HG03108 (cell line): Measurements from ENCODE around the gene CDKL5.
"Not testable (repeated sequence)": the region's sequence is repeated elsewhere in the genome, so short reads cannot be mapped to it uniquely, and the experiment has no call there.

Experiments
- ATAC-seq: cut with Tn5 transposase; IDR thresholded peaks from one replicate; pipeline ENCODE4 v1.9.1; 2021; ENCODE audit warnings: moderate library complexity; ENCODE audit not compliant: unreplicated experiment

The CDKL5 gene

DNA sequence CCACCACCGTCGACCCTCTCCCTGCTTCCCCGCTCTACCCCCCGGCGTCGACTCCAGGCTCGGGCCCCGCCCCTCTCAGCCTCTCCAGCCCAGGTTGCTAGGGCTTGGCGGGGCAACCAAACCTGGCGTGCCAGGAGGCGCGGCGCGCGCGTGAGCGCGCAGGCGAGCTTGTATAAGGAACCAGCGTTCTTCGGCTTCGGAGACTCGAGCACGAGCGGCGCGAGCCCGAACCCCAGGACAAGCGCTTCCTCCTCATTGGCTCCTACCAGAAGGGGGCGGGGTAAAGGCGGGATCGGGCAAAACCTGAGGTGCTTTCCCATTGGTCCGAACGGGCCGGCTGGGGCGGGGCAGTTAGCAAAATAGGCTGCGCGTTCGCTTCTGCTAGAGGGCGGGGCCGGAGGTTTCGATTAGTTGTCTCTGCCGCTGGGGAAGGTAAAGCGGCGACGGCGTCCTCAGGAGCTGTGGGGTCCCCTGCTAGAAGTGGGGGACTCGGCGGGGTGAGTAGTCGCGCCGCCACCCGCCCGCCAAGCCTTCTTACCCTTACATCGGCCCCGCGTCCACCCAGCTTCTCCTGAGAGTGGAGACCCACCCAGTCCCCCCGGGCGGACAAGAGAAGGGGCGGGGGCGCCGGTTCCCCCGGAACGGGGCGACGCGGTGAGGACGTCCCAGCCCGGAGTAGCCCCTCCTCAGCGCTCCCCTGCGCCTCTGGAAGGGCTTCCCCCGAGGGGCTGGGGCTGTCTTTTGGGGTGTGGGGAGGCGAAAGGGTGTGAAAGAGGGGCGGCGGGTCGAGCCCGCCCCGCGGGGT lies at the start of gene CDKL5:
Gene CDKL5, plus strand, starts transcription at position 410 of the 805 bp plus-strand sequence. CDS start 81,489 bp downstream, outside the sequence.
- peak; percentile 96 for ATAC-seq

DNA sequence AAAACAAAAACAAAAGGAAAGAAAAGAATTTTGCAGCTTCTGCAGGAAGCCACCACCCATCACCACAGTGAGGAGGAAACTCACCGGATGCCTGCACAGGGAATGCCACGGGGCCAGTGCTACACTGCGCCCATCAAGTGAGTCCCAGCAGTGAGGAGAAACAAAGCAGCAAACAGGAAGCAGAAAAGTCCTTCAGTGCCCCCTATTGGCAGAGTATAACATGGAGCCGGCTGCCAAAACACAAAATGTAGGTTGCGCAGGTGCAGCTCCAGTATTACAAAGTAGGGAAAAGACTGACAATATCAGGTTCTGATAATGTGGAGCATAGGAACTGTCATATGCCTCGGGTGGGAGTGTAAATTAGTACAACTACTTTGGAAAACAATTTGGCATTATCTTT lies 47.6 kb upstream of the CDKL5 start:
- no peak for ATAC-seq

DNA sequence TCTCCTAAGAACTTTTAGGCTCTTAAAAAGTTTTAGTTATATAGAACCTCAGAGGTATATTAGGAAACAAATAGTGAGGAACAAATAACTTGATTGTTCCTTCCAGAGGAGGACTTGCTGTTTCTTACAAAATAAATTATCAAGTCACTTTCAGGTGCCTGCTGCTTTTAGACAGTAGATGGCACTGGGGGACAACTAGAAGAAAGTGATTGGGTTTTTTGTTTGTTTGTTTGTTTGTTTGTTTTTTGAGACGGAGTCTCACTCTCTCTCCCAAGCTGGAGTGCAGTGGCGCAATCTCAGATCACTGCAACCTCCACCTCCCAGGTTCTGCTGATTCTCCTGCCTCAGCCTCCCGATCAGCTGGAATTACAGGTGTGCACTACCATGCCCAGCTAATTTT lies 35.4 kb upstream of the CDKL5 start:
- ATAC-seq = no peak

DNA sequence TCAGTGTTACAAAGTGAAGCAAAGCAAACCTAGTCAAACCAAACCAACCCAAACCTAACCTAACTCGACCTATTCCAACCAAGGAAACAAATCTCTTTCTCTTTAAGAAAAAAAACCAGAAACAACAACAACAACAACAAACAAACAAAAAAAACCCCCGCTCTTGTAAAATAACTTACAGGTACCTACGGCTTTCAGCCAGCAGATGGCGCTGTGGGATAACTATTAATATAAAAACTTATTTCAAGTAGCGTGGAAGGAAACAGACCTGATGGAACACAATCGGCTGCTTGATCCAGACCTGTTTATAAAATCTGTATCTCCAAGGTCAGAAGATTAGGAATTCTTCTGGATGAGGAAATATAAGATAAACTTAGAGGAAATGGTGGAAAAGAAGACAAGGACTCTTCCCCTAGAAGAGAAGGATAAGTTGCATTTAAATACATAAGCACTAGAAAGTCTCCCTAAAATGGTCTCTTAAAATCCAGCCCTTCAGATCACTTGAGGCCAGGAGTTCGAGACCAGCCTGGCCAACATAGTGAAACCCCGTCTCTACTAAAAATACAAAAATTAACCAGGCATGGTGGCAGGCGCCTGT lies 34.4 kb upstream of the CDKL5 start:
- ATAC-seq = no peak

DNA sequence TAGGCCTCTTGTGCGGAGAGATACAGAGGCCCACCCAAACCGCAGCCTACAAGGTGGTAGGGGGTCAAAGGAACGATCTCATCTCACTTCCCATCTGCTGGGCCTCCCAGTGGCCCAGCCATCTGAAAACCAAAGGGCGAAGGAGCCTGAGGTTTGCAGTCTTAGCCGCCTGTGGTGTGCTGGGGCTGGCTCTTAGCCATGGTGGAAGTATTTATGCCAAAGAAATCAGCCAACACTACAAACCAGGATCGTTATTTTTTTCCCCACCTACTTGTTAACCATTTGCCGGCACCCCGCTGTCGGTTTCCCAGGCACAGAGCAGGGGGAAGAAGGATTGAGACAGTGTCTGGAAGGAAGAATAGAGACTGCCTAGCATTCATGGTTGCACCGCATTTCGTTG lies 30.9 kb upstream of the CDKL5 start:
- ATAC-seq = no peak

DNA sequence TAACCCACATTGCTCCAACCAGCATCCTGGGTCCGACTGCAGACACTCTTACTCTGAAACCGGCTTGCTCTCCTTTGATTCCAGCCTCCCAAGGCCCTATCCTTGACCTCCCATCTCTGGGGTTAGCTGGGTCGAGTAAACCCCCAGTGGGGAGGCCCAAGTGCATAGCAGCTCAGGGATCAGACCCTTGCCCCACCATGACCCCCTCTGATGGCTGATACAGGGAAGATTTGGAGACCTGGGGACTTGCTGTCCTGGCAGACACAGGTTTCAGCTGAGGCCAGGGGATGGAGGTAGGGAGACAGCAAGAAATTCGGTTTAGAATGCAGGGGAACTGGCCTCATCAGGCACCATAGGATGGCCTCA lies 23.6 kb upstream of the CDKL5 start:
- no peak for ATAC-seq

DNA sequence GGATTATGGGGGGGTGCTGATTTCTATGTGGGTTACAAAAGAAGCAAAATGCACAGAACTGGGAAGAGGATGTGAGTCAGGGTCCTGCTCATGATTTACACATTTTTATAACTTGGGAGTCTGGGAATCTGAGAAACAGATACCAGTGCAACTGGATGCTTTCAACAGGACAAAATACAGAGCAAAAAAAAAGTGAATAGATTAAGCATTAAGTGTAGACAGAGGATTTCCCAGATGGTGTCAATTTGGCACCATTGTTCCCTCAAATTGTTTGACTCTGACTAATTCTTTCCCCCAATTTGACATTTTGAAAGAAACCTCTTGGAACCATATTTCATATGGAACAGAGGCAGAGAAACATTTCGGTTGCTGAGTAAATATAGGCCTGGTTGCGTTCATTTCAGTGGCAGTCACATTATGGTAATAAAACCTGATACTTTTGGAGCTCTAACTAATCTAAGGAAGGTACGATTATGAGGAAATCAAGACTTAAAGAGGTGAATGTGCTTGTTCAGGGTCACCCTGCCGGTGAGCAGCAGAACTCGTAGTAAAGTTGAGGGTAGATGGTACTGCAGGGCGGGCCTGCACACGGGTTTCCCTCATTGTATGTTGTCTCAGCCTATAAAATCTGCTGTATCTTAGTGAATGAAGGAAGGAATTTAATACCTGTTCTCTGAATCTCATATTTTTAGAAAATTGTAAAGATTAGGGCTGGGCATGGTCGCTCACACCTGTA lies 18.7 kb upstream of the CDKL5 start:
- no peak for ATAC-seq

DNA sequence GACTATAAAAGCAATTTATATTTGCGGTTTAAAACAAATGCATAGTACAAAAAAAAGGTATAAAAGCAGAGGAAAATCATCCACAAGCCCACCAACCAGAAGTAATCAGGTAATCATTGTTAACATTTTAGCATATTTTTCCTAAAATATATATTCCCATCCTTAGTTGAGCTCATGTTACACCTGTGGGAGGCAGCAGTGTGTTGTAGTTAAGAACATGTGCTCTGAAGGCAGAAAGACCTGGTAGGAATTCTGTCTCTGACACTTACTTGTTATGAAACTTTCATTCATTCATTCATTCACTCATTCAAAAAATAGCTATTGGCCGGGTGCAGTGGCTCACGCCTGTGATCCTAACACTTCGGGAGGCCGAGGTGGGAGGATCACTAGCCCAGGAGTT lies 15.4 kb upstream of the CDKL5 start:
- ATAC-seq = no peak

DNA sequence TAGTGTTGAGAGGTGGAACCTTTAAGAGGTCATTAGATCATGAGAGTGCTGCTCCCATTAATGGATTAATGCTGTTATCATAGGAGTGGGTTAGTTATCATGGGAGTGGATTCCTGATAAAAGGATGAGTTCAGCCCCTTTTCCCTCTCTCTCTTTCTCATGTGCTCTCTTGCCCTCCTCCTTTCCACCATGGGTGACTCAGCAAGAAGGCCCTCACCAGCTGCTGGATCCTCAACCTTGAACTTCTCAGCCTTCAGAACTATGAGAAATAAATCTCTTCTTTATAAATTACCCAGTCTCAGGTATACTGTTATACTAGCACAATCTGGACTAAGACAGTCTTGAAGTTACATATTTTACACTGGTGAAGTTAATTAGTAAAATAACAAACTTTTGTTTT lies 10.0 kb upstream of the CDKL5 start:
- no peak for ATAC-seq

DNA sequence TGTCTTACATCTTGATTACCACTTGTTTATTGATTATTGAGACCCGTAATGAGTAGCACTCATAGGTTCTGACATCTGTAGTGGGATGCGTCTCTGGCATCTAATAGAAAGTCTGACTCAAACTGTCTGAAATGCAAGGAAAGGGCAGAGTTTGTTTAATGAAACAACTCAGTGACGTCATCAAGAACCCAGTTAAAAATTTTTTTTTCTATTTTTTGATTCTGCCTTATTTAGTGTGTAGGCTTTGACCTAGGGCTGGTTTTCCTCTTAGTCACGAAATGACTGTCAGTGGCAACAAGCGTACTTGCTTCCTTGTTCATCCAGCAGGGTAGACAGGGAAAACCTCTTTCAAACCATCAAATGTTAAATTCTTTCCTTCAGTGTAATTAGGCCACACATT lies 3.1 kb upstream of the CDKL5 start:
- ATAC-seq = no peak

DNA sequence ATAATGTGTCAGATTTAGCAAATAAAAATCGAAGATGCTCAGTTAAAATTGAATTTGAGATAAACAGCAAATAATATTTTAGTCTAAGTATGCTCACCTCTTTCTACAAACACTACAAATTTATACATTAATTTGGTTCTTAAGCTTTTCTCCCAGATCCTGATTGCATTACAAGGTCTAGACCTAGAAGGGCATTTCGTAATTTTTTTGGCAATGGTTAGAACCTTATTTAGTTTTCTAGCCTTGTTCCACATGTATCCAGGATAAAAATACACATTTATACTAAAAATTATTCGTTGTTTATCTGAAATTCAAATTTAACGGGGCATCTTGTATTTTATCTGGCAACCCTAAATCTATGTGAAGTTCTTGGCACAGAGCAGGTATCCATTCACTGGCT lies 2.5 kb upstream of the CDKL5 start:
- no peak for ATAC-seq

DNA sequence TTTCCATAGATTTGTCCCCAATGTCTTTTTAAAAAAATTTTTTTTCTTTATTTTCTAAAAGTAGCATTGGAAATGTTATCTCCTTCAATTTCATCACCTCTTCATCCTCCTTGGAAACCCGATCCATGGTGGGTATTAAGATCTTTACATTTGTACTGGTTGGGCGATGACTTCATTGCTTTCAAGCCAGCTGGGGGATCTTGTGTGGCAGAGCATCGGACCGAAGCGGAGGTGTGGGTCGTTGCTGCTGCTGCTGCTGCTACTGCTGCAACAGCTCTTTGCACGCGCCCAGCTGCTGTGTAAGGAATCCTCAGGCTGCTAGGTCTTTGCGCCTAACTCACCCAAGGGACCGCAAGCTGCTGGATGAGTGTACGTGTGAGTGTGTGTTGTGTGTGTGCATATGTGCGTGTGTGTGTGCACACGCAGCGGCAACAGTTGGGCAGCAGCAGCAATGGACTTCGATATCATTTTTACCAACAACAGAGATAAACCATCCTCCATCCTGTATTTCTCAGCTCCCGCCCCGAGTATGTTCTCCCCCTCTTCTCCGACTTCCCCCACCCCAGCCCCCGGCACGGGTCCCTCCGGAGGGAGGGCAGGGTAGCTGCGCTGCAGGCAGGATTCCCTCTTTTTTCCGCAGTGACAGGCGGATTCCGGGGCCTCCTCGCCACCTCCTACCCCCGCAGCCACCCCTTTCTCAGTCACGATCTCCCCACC lies 768 bp upstream of the CDKL5 start:
- ATAC-seq = no peak

DNA sequence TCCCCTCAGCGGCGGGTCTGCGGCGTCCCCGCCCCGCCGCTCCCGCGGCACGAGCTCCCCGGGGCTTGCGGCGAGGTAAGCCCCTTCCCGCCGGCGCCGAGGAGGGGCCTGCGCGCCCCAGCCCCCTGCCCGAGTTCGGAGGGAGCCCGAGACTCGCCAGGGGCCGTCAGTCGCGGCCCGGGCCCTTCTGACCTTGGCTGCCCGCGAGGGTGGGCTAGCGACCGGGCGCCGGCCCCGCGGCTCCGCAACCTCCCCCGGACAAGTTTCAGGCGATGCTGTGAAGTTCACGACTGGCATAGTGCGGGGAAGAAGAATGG lies 554 bp downstream of the CDKL5 start:
- no peak for ATAC-seq

DNA sequence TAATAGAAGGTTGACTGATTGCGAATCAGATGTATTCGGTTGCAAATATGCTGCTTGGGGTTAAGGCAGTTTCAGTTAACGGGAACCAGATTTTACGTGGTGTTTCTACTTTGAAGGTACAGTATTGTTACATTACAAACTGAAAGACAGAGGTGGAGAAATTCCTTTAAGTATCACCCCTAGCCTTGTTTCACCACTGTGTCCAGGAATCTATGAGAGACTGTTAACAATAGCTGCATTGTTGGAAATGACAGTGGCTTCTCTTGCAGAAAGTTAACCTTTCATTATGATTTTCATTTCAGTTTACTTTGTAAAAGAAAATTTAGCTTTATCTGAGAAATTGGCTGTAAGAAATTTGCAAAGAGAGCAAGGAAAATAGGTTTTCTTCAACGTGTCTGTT lies 2.6 kb downstream of the CDKL5 start:
- no peak for ATAC-seq

DNA sequence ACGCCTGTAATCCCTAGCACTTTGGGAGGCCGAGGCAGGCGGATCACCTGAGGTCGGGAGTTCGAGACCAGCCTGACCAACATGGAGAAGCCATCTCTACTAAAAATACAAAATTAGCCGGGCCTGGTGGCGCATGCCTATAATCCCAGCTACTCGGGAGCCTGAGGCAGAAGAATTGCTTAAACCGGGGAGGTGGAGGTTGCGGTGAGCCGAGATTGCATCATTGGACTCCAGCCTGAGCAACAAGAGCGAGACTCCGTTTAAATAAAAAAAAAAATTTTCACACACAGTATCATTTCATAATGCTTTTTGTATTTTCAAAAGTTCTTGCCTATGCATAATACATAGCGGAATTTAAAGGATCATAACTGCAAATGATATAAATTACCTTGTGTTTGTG lies 7.9 kb downstream of the CDKL5 start:
- ATAC-seq = not testable (repeated sequence)

DNA sequence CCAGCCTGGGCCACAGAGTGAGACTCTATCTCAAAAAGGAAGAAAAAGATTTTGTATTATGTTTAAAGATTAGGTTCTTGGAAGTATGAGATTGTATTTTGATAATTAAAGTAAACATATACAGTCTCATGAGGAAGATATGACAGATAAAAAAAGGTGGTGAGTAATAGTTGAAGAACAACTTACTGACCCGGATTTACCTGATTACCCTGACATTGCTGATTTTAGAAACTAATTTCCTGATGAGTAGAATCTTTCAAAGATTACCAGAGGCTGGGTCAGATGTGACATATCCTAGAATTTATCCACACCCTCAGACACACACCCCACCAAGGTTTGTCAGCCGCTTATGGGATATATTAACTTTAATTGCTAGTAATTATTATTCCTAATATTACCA lies 9.5 kb downstream of the CDKL5 start:
- no peak for ATAC-seq

DNA sequence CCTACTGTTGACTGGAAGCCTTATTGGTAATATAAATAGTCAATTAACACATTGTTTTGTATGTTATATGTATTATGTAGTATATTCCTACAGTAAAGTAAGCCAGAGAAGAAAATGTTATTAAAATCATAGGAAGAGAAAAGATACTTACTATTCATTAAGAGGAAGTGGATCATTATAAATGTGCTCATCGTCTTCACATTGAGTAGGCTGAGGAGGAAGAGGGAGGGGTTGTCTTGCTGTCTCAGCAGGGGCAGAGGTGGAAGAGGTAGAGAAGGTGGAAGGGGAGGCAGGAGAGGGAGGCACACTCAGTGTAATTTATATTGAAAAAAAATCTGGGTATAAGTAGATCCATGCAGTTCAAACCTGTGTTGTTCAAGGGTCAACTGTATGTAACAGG lies 10.6 kb downstream of the CDKL5 start:
- ATAC-seq = no peak

DNA sequence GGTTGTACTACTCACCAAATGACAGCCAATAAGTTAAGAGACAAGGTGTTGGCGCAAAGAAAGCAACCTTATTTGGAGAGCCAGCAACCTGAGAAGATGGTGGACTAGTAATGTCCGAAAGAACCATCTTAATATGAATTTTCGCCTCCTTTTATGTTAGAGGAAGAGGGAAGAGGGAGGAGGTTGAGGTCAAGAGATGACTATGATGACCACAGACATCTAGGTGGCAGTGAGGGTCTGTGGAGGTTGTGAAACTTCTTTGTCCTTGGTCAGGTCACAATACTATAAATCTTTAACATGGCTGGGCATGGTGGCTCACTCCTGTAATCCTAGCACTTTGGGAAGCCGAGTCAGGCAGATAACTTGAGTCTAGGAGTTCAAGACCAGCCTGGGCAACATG lies 15.4 kb downstream of the CDKL5 start:
- no peak for ATAC-seq

DNA sequence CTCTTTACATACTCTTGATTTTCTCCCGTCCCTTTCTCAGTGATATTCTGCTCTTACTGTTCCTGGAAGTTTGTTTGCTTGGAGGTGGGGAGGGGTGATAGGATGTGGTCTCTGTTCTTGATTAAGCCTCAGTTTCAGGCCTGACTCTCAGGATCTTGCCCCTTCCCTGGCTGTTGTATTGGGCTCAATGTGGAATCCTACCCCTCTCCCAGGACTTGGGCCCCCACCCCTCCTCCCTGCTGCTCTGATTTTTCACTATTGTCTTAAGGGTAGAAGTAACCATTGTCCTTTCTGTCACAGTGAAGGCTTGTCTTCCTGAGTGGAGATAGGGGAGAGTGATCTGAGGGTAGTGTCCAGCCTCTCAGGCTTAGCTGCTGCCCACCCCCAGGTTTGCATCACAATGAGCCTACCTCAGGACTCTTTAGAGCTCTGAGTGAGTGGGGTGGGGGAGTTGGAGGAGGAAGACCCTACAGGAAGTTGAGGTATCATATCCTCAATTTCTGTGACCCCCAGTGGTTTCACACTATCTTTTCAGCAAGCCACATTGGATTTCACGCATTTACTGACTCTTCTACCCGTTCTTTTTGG lies 16.5 kb downstream of the CDKL5 start:
- no peak for ATAC-seq

DNA sequence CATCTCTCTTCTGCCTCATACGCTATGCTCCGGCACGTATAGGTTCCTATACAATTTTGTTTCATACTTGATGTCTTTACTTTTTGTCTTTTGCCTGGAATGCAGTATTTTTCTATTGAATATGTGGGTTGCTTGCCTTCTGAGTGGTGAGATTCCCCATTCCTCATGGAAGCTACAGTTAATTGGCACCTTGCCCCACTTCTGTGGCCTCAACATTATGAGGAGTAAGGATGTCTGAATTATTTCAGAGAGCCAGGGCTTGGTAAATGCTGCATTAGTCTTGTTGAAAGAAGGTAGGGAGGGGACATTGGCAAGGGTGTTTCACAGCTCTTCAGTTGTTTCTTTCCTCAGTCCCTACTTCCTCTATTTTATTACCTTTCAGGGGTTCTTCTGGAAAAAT lies 23.0 kb downstream of the CDKL5 start:
- no peak for ATAC-seq

DNA sequence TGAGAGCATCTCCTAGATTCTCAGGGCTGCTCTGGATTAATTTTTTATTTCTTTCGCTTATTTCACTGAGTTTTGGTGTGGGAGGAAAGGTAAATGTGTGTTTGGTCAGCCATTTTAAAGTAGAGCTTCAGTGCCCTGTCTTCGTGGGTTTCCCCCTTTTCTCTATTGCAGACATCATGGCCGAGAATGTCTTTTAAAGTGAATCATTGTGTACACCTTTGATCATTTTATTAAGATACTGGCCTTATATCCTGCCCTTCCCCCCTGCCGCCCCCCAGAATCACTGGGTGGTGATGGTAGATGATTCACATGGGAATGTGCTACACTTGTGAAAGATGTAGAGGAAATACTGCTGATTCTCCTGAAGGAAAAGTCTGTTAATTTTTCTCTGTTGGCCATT lies 23.8 kb downstream of the CDKL5 start:
- no peak for ATAC-seq
